ENCODE results near the gene NID1. TPM values are rescaled to one million over a fixed set of nuclear protein-coding genes. Genes with fewer than 3 reads are reported as not detected.
A peak's percentile ranks its signal among the peaks of the same experiment; 100 is the strongest.

Gene NID1
- total RNA-seq, 1 donor from 2014 or later = 32.5 TPM

DNA sequence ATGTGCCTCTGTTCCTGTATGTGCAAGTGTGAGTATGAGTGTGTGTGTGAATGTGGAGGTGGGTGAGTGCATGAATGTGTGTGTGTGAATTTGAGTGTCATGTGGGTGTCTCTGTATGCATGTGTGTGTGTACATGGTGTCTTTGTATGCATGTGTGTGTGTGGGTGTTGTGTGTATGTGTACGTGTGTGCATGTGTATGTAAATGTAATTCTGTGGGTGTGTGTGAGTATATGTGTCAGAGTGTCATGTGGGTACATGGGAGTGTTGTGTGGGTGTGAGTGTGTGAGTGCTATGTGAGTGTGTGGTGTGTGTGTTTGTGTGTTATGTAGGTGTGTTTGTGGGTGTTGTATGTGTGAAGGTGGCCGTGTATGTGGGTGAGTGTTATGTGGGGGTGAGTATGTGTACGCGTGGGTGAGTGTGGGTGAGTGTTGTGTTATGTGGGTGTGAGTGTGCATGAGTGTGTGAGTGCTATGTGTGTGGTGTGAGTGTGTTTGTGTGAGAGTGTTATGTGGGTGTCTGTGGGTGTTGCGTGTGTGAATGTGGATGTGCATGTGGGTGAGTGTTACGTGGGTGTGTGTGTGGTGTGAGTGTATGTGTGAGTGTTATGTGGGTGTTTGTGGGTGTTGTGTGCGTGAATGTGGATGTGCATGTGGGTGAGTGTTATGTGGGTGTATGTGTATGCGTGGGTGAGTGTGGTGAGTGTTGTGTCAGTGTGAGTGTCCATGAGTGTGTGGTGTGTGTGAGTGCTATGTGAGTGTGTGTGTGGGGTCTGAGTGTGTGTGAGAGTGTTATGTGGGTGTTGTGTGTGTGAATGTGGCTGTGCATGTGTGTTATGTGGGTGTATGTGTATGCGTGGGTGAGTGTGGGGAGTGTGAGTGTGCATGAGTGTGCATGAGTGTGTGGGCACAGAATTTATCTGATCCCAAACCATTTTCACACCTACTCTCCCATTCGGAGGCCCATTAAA is 36.6 kb upstream of the NID1 start:
- Mint-ChIP-seq H3K9me3 (peaks cover 7% of the 10 kb centered on the region), H3K36me3 (peaks cover 6% of the 10 kb centered on the region), H3K27ac (no peak overlapping the region), H3K4me3 (no peak overlapping the region), H3K27me3 (ENCODE audit: insufficient read depth, low read depth) (peaks cover 11% of the 10 kb centered on the region), H3K4me1 (peaks cover 2% of the 10 kb centered on the region)
- DNase-seq (ENCODE audit: low spot score) = no peak
- Histone ChIP-seq H3K4me2 (no peak overlapping the region), H3K36me3 (no peaks in the 10 kb centered on the region), H3K9me3 (ENCODE audit: low read depth) (no peaks in the 10 kb centered on the region), H4K20me1 (ENCODE audit: low read depth) (no peaks in the 10 kb centered on the region), H3K4me3 (no peak overlapping the region), H3K79me2 (ENCODE audit: low read depth) (no peaks in the 10 kb centered on the region), H3K4me1 (no peaks in the 10 kb centered on the region), H2AFZ (replicated peaks) (no peak overlapping the region), H3K9ac (no peak overlapping the region), H3K27me3 (peaks cover 4% of the 10 kb centered on the region), H3F3A (ENCODE audit: low read depth) (no peaks in the 10 kb centered on the region), H3K27ac (no peak overlapping the region)
- no peak for TF ChIP-seq EZH2 (IDR thresholded peaks at IDR 0.05)
- TF ChIP-seq EZH2phosphoT487 (IDR thresholded peaks at IDR 0.05) = no peak
- TF ChIP-seq, protein P1, sequence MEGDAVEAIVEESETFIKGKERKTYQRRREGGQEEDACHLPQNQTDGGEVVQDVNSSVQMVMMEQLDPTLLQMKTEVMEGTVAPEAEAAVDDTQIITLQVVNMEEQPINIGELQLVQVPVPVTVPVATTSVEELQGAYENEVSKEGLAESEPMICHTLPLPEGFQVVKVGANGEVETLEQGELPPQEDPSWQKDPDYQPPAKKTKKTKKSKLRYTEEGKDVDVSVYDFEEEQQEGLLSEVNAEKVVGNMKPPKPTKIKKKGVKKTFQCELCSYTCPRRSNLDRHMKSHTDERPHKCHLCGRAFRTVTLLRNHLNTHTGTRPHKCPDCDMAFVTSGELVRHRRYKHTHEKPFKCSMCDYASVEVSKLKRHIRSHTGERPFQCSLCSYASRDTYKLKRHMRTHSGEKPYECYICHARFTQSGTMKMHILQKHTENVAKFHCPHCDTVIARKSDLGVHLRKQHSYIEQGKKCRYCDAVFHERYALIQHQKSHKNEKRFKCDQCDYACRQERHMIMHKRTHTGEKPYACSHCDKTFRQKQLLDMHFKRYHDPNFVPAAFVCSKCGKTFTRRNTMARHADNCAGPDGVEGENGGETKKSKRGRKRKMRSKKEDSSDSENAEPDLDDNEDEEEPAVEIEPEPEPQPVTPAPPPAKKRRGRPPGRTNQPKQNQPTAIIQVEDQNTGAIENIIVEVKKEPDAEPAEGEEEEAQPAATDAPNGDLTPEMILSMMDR (IDR thresholded peaks at IDR 0.05) = no peak

DNA sequence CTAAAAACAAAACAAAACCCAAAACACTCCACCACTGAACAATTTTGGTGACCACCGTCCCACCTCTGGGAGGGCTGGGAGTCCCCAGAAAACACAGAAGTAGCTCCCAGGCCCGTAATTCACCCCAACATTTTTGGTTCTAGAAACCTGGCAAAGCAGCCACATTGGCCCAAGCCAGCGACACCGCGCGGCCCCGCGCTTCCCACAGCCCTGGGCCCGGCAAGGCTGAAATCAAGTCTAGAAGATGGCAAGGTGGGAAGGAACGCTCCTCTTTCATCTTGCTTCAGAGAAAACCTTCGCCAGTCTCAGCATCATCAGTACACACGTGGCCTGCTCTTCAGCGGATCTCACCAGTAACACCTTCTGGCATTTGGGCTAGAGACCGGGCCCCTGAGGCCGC is 35.9 kb upstream of the NID1 start:
- peaks cover 11% of the 10 kb centered on the region for H3K27me3 Mint-ChIP-seq (ENCODE audit: insufficient read depth, low read depth)
- TF ChIP-seq EZH2phosphoT487 (IDR thresholded peaks at IDR 0.05) (no peak), EZH2 (IDR thresholded peaks at IDR 0.05) (no peak)
- TF ChIP-seq, protein P1 (IDR thresholded peaks at IDR 0.05) = no peak
- H3K27ac Mint-ChIP-seq = no peak overlapping the region
- H3K4me1 Mint-ChIP-seq = peaks cover 2% of the 10 kb centered on the region
- H3K36me3 Mint-ChIP-seq = peaks cover 6% of the 10 kb centered on the region
- no peaks in the 10 kb centered on the region for H3K9me3 ChIP-seq (ENCODE audit: low read depth)
- no peaks in the 10 kb centered on the region for H3K4me1 ChIP-seq
- H4K20me1 ChIP-seq (ENCODE audit: low read depth) = no peaks in the 10 kb centered on the region
- H2AFZ ChIP-seq (replicated peaks) = no peak overlapping the region
- H3K9ac ChIP-seq = no peak overlapping the region
- H3K27me3 ChIP-seq = peaks cover 4% of the 10 kb centered on the region
- no peak overlapping the region for H3K4me3 ChIP-seq
- H3K4me2 ChIP-seq = no peak overlapping the region
- no peak overlapping the region for H3K4me3 Mint-ChIP-seq
- no peak for DNase-seq (ENCODE audit: low spot score)
- H3K9me3 Mint-ChIP-seq = peaks cover 11% of the 10 kb centered on the region
- H3K79me2 ChIP-seq (ENCODE audit: low read depth) = no peaks in the 10 kb centered on the region
- no peaks in the 10 kb centered on the region for H3F3A ChIP-seq (ENCODE audit: low read depth)
- H3K36me3 ChIP-seq = no peaks in the 10 kb centered on the region
- no peak overlapping the region for H3K27ac ChIP-seq

DNA sequence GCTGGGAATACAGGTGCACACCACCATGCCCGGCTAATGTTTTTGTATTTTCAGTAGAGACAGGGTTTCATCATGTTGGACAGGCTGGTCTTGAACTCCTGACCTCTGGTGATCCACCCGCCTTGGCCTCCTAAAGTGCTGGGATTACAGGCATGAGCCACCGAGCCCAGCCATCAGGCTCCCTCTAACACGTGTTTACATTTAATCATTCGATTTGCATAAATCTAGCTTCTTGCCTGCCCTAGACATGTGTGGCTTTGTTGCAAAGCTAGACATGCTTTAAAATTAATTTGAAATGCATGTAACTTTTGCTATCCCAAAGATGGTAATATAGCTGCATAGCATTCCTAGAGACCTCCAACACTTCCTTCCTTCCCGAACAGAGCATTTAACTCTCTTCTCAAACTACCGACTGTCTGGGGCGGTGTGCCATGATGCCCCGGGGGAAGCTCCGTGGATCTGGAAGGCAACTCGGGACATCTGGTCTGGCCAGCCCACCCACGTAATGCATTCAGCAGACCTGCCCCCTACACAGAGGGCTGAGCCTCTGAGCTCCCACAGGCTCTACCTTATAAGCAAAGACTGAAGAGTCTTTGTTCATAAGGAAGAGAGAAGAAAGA is 34.6 kb upstream of the NID1 start:
- Mint-ChIP-seq H3K4me1 (peaks cover 2% of the 10 kb centered on the region), H3K36me3 (peaks cover 6% of the 10 kb centered on the region), H3K27me3 (ENCODE audit: insufficient read depth, low read depth) (peaks cover 16% of the 10 kb centered on the region), H3K27ac (no peak overlapping the region), H3K4me3 (no peak overlapping the region), H3K9me3 (peaks cover 20% of the 10 kb centered on the region)
- Histone ChIP-seq H3K27ac (no peak overlapping the region), H3K79me2 (ENCODE audit: low read depth) (no peaks in the 10 kb centered on the region), H3K9ac (no peak overlapping the region), H3K9me3 (ENCODE audit: low read depth) (no peaks in the 10 kb centered on the region), H3K4me3 (no peak overlapping the region), H4K20me1 (ENCODE audit: low read depth) (no peaks in the 10 kb centered on the region), H3K4me1 (no peaks in the 10 kb centered on the region), H3K27me3 (peaks cover 4% of the 10 kb centered on the region), H3K4me2 (peak overlapping the region; percentile 11), H3K36me3 (no peaks in the 10 kb centered on the region), H2AFZ (replicated peaks) (peak overlapping the region; percentile 11), H3F3A (ENCODE audit: low read depth) (no peaks in the 10 kb centered on the region)
- peak; percentile 34 for DNase-seq (ENCODE audit: low spot score)
- TF ChIP-seq EZH2phosphoT487 (IDR thresholded peaks at IDR 0.05) = no peak
- TF ChIP-seq, protein P1 (IDR thresholded peaks at IDR 0.05) = no peak
- no peak for TF ChIP-seq EZH2 (IDR thresholded peaks at IDR 0.05)
